Measurements from ENCODE around the gene PTK6.

Gene PTK6

DNA sequence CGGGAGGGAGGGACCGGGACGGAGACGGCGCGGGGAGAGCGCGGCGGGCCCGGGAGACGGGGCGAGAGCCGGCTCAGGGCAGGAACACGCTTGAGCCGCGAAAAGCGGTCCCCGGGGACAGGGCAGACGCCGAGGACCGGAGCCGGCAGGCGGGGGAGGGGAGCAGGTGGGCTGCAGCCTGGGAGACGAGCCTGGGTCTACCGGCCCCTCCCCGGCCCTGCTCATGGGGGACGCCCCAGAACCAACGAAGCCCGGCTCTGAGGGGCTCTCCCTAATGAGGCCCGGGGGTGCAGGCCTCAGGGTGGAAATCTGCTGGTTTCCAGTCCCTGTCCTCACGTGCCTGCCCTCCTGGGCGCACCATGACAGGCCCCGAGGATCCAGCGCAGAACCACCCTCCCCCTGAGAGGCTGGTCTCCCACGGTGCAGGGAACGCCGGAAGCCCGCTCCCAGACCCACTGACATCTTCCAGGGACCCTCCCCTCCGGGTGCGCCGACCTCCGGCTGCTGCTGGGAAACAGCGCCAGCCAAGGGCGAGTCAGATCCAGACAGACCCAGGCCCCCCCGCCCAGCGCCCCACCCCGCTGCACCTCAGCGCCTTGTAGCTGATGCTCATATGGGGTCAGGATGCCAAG is 37.7 kb downstream of the PTK6 start (continued):
- TF ChIP-seq, protein P1, sequence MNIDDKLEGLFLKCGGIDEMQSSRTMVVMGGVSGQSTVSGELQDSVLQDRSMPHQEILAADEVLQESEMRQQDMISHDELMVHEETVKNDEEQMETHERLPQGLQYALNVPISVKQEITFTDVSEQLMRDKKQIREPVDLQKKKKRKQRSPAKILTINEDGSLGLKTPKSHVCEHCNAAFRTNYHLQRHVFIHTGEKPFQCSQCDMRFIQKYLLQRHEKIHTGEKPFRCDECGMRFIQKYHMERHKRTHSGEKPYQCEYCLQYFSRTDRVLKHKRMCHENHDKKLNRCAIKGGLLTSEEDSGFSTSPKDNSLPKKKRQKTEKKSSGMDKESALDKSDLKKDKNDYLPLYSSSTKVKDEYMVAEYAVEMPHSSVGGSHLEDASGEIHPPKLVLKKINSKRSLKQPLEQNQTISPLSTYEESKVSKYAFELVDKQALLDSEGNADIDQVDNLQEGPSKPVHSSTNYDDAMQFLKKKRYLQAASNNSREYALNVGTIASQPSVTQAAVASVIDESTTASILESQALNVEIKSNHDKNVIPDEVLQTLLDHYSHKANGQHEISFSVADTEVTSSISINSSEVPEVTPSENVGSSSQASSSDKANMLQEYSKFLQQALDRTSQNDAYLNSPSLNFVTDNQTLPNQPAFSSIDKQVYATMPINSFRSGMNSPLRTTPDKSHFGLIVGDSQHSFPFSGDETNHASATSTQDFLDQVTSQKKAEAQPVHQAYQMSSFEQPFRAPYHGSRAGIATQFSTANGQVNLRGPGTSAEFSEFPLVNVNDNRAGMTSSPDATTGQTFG (tag by site-specific recombination; IDR thresholded peaks at IDR 0.05; ENCODE audit: borderline replicate concordance): no peak
- TF ChIP-seq, protein P2, sequence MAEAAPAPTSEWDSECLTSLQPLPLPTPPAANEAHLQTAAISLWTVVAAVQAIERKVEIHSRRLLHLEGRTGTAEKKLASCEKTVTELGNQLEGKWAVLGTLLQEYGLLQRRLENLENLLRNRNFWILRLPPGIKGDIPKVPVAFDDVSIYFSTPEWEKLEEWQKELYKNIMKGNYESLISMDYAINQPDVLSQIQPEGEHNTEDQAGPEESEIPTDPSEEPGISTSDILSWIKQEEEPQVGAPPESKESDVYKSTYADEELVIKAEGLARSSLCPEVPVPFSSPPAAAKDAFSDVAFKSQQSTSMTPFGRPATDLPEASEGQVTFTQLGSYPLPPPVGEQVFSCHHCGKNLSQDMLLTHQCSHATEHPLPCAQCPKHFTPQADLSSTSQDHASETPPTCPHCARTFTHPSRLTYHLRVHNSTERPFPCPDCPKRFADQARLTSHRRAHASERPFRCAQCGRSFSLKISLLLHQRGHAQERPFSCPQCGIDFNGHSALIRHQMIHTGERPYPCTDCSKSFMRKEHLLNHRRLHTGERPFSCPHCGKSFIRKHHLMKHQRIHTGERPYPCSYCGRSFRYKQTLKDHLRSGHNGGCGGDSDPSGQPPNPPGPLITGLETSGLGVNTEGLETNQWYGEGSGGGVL (tag by site-specific recombination; IDR thresholded peaks at IDR 0.05): 0 out of 2 replicates have a peak, but pooled peaks have one; percentile 10
- TF ChIP-seq, protein P3, sequence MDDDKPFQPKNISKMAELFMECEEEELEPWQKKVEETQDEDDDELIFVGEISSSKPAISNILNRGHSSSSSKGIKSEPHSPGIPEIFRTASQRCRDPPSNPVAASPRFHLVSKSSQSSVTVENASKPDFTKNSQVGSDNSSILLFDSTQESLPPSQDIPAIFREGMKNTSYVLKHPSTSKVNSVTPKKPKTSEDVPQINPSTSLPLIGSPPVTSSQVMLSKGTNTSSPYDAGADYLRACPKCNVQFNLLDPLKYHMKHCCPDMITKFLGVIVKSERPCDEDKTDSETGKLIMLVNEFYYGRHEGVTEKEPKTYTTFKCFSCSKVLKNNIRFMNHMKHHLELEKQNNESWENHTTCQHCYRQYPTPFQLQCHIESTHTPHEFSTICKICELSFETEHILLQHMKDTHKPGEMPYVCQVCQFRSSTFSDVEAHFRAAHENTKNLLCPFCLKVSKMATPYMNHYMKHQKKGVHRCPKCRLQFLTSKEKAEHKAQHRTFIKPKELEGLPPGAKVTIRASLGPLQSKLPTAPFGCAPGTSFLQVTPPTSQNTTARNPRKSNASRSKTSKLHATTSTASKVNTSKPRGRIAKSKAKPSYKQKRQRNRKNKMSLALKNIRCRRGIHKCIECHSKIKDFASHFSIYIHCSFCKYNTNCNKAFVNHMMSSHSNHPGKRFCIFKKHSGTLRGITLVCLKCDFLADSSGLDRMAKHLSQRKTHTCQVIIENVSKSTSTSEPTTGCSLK (tag by site-specific recombination; IDR thresholded peaks at IDR 0.05): no peak
- TF ChIP-seq KLF9 (tag by site-specific recombination; IDR thresholded peaks at IDR 0.05; ENCODE audit: low read depth): no peak
- peak; percentile 71 for TF ChIP-seq ZNF600 (tag by site-specific recombination; IDR thresholded peaks at IDR 0.05)
- TF ChIP-seq ZNF629 (tag by site-specific recombination; IDR thresholded peaks at IDR 0.05): no peak
- TF ChIP-seq, protein P4, sequence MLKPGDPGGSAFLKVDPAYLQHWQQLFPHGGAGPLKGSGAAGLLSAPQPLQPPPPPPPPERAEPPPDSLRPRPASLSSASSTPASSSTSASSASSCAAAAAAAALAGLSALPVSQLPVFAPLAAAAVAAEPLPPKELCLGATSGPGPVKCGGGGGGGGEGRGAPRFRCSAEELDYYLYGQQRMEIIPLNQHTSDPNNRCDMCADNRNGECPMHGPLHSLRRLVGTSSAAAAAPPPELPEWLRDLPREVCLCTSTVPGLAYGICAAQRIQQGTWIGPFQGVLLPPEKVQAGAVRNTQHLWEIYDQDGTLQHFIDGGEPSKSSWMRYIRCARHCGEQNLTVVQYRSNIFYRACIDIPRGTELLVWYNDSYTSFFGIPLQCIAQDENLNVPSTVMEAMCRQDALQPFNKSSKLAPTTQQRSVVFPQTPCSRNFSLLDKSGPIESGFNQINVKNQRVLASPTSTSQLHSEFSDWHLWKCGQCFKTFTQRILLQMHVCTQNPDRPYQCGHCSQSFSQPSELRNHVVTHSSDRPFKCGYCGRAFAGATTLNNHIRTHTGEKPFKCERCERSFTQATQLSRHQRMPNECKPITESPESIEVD (tag by site-specific recombination; IDR thresholded peaks at IDR 0.05): no peak
- TF ChIP-seq ZNF555 (tag by site-specific recombination; conservative IDR thresholded peaks at IDR 0.05): no peak
- no peak for TF ChIP-seq ZNF121 (tag by site-specific recombination; IDR thresholded peaks at IDR 0.05)
- TF ChIP-seq, protein P5, sequence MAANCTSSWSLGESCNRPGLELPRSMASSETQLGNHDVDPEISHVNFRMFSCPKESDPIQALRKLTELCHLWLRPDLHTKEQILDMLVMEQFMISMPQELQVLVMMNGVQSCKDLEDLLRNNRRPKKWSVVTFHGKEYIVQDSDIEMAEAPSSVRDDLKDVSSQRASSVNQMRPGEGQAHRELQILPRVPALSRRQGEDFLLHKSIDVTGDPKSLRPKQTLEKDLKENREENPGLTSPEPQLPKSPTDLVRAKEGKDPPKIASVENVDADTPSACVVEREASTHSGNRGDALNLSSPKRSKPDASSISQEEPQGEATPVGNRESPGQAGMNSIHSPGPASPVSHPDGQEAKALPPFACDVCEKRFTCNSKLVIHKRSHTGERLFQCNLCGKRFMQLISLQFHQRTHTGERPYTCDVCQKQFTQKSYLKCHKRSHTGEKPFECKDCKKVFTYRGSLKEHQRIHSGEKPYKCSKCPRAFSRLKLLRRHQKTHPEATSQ (tag by site-specific recombination; IDR thresholded peaks at IDR 0.05): no peak
- TF ChIP-seq ZNF24 (tag by site-specific recombination; IDR thresholded peaks at IDR 0.05): no peak
- TF ChIP-seq, protein P6, sequence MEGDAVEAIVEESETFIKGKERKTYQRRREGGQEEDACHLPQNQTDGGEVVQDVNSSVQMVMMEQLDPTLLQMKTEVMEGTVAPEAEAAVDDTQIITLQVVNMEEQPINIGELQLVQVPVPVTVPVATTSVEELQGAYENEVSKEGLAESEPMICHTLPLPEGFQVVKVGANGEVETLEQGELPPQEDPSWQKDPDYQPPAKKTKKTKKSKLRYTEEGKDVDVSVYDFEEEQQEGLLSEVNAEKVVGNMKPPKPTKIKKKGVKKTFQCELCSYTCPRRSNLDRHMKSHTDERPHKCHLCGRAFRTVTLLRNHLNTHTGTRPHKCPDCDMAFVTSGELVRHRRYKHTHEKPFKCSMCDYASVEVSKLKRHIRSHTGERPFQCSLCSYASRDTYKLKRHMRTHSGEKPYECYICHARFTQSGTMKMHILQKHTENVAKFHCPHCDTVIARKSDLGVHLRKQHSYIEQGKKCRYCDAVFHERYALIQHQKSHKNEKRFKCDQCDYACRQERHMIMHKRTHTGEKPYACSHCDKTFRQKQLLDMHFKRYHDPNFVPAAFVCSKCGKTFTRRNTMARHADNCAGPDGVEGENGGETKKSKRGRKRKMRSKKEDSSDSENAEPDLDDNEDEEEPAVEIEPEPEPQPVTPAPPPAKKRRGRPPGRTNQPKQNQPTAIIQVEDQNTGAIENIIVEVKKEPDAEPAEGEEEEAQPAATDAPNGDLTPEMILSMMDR (tag by site-specific recombination; IDR thresholded peaks at IDR 0.05): no peak
- peak; percentile 60; the same call in 1 of the 2 replicates for TF ChIP-seq ZBTB7A (tag by site-specific recombination; IDR thresholded peaks at IDR 0.05; ENCODE audit: low read depth)
- no peak for TF ChIP-seq SETDB1 (IDR thresholded peaks at IDR 0.05; ENCODE audit: insufficient read length, low read length)
- peak; percentile 72; the same call in 1 of the 2 replicates for TF ChIP-seq KLF1 (tag by site-specific recombination; IDR thresholded peaks at IDR 0.05)
- TF ChIP-seq ZNF394 (tag by site-specific recombination; IDR thresholded peaks at IDR 0.05; ENCODE audit: borderline replicate concordance): no peak
- TF ChIP-seq ZNF211 (tag by site-specific recombination; IDR thresholded peaks at IDR 0.05; ENCODE audit: low read depth): no peak
- no peak for TF ChIP-seq ZNF311 (tag by site-specific recombination; IDR thresholded peaks at IDR 0.05; ENCODE audit: borderline replicate concordance)
- TF ChIP-seq ZFP69B (tag by site-specific recombination; IDR thresholded peaks at IDR 0.05): no peak
- 0 out of 2 replicates have a peak, but pooled peaks have one; percentile 34 for TF ChIP-seq ZBTB8A (tag by site-specific recombination; IDR thresholded peaks at IDR 0.05)
- no peak for TF ChIP-seq ZNF354C (tag by site-specific recombination; IDR thresholded peaks at IDR 0.05; ENCODE audit: borderline replicate concordance, low read depth)
- TF ChIP-seq ZNF19 (tag by site-specific recombination; IDR thresholded peaks at IDR 0.05; ENCODE audit: low read depth): no peak
- no peak for TF ChIP-seq ZNF140 (tag by site-specific recombination; IDR thresholded peaks at IDR 0.05)
- no peak for TF ChIP-seq OSR2 (tag by site-specific recombination; IDR thresholded peaks at IDR 0.05)
- TF ChIP-seq HOXA7 (CRISPR knock-in tag; IDR thresholded peaks at IDR 0.05; ENCODE audit: borderline replicate concordance): no peak
- no peak for TF ChIP-seq BCL11B (tag by site-specific recombination; IDR thresholded peaks at IDR 0.05; ENCODE audit: low read depth)
- no peak for TF ChIP-seq ZNF747 (tag by site-specific recombination; IDR thresholded peaks at IDR 0.05)
- no peak for TF ChIP-seq ZNF433 (tag by site-specific recombination; IDR thresholded peaks at IDR 0.05; ENCODE audit: low read depth)
- no peak for TF ChIP-seq ZNF223 (tag by site-specific recombination; IDR thresholded peaks at IDR 0.05)

All from HEK293 (cell line).